GM19463 (cell line): ENCODE results near the gene KRTAP4-11.
"Not testable (repeated sequence)": the region's sequence is repeated elsewhere in the genome, so short reads cannot be mapped to it uniquely, and the experiment has no call there.

Experiments
- ATAC-seq: cut with Tn5 transposase; IDR thresholded peaks from one replicate; pipeline ENCODE4 v1.9.1; 2021; ENCODE audit warnings: mild to moderate bottlenecking, moderate library complexity; ENCODE audit not compliant: unreplicated experiment

Gene KRTAP4-11

GRCh38 chr17:41088760-41089352 is 29.3 kb downstream of the KRTAP4-11 start:
- ATAC-seq = not testable (repeated sequence)

DNA sequence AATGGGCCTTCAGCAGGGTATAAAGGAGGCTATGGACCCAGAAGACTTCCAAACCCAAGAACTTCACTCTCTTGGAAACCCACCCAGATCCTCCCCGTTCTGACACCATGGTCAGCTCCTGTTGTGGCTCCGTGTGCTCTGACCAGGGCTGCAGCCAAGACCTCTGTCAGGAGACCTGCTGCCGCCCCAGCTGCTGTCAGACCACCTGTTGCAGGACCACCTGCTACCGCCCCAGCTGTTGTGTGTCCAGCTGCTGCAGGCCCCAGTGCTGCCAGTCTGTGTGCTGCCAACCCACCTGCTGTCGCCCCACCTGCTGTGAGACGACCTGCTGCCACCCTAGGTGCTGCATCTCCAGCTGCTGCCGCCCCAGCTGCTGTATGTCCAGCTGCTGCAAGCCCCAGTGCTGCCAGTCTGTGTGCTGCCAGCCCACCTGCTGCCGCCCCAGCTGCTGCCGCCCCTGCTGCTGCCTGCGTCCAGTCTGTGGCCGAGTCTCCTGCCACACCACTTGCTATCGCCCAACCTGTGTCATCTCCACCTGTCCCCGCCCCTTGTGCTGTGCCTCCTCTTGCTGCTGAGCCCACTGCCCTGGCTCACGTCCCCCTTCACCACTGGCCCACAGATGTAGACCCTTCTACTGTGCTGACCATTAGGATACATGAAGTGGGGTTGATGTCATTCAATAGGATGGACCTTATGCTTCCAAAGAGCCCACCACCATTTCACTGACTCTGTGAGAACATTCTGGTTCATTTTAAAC is 33.9 kb downstream of the KRTAP4-11 start, which contains the start of gene KRTAP4-7:
KRTAP4-7 (plus strand) TSS at position 51 of the 757 bp plus-strand sequence; CDS start at position 108, 57 bp downstream.
- not testable (repeated sequence) for ATAC-seq

- ATAC-seq = not testable (repeated sequence)
Measured at GRCh38 chr17:41083427-41083826, 34.7 kb downstream of the KRTAP4-11 start.

- ATAC-seq = no peak
Measured at GRCh38 chr17:41082626-41083025, 35.5 kb downstream of the KRTAP4-11 start.

DNA sequence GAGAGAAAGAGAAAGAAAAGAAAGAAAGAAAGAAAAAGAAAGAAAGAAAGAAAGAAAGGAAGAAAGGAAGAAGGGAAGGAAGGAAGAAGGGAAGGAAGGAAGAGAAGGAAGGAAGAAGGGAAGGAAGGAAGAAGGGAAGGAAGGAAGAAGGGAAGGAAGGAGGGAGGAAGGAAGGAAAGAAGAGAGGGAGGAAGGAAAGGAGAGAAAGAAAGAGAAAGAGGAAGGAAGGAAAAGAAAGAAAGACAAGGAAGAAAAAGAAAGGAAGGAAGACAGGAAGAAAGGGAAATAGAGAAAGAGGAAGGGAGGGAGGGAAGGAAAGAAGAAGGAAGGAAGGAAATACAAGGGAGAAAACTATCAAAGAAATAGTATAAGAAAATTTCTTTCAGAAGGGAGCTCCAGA is 41.4 kb downstream of the KRTAP4-11 start:
- no peak for ATAC-seq

GRCh38 chr17:41073676-41074075 is 44.5 kb downstream of the KRTAP4-11 start:
- no peak for ATAC-seq

DNA sequence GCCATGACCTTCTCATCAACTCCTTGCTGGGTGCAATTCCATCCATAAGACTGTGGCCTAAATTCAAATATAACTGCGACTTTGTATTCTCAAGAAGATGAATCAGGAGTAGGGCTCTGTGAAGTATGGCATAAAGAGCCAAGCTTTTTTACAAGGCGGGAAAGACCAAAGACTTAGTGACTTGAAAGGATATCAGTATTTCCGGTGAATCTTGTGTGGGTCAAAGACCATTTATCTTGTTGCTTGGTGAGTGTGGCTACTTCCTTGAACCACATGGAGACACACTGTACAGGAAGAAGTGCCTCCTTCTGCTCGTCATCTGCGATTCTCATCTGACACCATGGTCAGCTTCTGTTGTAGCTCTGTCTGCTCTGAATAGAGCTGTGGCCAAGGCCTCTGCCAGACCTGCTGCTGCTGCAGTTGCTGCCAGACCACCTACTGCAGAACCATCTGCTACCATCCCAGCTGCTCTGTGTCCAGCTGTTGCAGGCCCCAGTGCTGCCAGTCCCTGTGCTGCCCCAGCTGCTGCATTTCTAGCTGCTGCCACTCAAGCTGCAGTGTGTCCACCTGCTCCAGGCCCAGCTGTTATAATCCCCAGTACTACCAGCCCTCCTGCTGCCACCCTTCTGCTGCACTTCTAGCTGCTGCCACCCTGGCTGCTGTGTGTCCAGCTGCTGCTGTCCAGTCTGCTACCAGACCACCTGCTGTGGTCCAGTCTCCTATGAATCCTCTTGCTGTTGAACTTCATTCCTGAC is 46.4 kb downstream of the KRTAP4-11 start:
- no peak for ATAC-seq

- no peak for ATAC-seq
Measured at GRCh38 chr17:41069031-41069430, 49.1 kb downstream of the KRTAP4-11 start.

DNA sequence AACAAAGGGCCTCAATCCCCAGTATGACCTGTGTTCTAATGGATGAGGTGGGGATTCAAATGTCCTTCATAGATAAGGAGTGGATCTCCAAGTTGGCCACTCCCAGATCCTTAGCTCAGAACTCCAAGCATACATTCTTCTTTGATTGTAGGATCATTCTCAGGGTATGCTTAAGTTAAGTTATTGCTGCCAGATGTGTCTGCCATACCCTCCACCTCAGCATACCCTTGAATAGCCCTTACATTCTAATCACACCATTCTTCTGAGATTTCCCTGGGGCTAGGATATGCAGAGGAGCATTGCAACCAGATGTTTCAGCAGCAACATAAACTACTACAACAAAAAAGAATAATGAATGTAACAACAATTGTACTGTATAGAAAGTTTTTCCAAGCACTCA is 50.9 kb downstream of the KRTAP4-11 start:
- ATAC-seq = no peak
